C4-2B (cell line): ENCODE measurements around the gene ZNF521.

Source experiments
- ZFX ChIP-seq: fragments of 450-650 bp; IDR thresholded peaks from 2 replicates; pipeline ENCODE4 v1.6.1; 2017
- TF ChIP-seq, protein P1 (sequence below): fragments of 450-650 bp; conservative IDR thresholded peaks from 2 replicates; pipeline ENCODE4 v1.5.1; 2017; ENCODE audit warnings: mild to moderate bottlenecking

- TF ChIP-seq, protein P1, sequence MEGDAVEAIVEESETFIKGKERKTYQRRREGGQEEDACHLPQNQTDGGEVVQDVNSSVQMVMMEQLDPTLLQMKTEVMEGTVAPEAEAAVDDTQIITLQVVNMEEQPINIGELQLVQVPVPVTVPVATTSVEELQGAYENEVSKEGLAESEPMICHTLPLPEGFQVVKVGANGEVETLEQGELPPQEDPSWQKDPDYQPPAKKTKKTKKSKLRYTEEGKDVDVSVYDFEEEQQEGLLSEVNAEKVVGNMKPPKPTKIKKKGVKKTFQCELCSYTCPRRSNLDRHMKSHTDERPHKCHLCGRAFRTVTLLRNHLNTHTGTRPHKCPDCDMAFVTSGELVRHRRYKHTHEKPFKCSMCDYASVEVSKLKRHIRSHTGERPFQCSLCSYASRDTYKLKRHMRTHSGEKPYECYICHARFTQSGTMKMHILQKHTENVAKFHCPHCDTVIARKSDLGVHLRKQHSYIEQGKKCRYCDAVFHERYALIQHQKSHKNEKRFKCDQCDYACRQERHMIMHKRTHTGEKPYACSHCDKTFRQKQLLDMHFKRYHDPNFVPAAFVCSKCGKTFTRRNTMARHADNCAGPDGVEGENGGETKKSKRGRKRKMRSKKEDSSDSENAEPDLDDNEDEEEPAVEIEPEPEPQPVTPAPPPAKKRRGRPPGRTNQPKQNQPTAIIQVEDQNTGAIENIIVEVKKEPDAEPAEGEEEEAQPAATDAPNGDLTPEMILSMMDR = no peak
- no peak for TF ChIP-seq ZFX
Measured at GRCh38 chr18:25281556-25281955, 70.4 kb downstream of the ZNF521 start.
